ENCODE measurements around the gene NT5DC2.

The NT5DC2 gene

DNA sequence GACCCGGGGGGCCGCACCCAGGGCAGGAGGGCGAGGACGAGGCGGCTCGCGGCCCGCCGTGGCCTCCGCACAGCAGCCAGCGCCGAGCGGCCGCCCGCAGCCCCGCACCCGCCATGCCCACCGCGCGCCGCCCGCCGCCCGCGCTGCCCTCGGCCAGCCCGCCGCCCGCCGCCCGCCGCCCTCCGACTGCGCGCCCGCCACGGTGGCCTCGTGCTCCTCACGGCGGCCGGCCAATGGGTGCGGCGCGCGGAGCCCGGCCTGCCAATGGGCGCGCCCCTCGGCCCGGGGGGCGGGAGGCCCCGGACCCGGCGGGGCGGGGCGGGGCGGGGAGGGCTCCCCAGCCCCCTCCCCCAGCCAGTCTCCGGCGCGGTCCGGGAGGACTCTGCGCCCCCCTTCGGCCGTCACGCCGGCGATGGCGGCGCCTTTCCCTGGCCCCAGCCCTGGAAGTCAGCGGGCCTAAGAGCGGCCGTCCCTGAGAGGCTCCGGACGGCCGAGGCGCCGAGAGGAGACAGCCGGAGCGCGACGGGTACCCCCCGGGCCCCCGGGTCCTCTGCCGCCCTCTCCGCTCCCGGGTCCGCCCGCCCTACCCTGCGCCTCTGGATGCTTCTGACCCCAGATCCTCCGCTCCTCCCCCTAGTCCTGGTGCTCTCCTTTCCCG is at the start of gene NT5DC2:
Gene NT5DC2, minus strand, starts transcription at position 235 of the 658 bp plus-strand sequence. Its CDS starts 120 bp downstream, at position 115.
- H3K4me3 ChIP-seq (ENCODE audit: low read depth, low read length) = peak within 1 kb of the TSS; percentile 72
- peak; percentile 31 for DNase-seq (ENCODE audit: low read depth)

DNA sequence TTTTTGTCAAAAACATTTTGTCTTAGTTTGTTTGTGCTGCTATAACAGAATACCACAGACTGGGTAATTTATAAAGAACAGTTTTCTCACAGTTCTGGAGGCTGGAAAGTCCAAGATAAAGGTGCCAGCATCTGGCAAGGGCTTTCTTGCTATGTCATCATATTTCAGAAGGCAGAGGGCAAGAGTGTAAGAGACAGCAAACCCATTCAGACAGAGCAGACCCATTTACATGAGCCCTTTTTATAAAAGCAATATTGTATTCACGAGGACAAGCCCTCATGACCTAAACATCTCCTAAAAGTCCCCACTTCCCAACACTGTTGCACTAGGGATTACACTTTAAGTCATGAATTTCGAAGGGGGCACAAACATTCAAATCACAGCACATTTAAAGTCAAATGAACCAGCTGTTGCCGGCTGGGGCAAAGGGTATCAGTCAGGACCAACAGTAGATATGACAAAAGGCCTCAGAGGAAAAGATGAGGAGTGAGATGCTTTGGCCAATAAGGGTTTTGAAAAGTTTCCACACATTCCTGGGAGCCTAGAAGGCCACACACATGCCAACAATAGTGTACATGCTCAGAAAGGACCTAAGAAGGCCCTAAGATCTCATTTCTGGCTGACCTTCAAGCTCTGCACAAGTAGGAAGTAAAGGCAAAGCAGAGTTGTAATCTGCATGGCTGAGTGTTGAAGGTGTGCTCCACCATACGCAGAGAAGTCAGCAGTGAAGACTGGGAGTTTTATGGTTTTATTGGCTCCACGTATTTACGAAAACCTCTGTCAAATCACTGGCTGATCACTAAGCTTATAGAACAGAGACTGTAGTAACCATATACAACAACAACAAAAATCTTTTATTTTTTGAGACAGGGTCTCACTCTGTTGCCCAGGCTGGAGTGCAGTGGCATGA is 40.7 kb upstream of the NT5DC2 start:
- no peak for DNase-seq (ENCODE audit: low read depth)
- H3K4me3 ChIP-seq (ENCODE audit: low read depth, low read length) = no peak overlapping the region

DNA sequence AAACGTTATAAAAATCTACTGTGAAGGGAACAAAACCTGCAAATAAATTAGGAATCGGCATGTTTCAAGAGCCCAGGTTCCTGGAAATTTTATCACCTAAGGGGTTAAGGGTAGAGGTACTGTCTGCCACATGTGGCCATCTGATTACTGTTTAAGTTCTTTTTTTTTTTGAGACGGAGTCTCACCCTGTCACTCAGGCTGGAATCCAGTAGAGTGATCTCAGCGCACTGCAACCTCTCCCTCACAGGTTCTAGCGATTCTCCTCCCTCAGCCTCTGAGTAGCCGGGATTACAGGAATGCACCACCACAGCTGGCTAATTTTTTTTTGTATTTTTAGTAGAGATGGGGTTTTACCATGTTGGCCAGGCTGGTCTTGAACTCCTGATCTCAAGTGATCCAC is 38.6 kb upstream of the NT5DC2 start:
- no peak overlapping the region for H3K4me3 ChIP-seq (ENCODE audit: low read depth, low read length)
- DNase-seq (ENCODE audit: low read depth) = no peak

- H3K4me3 ChIP-seq (ENCODE audit: low read depth, low read length) = no peak overlapping the region
- DNase-seq (ENCODE audit: low read depth) = no peak
These were observed 36.4 kb upstream of the NT5DC2 start for GRCh38 chr3:52570076-52570475.

- no peak overlapping the region for H3K4me3 ChIP-seq (ENCODE audit: low read depth, low read length)
- DNase-seq (ENCODE audit: low read depth) = no peak
These were observed 34.4 kb upstream of the NT5DC2 start for GRCh38 chr3:52568069-52568468.

DNA sequence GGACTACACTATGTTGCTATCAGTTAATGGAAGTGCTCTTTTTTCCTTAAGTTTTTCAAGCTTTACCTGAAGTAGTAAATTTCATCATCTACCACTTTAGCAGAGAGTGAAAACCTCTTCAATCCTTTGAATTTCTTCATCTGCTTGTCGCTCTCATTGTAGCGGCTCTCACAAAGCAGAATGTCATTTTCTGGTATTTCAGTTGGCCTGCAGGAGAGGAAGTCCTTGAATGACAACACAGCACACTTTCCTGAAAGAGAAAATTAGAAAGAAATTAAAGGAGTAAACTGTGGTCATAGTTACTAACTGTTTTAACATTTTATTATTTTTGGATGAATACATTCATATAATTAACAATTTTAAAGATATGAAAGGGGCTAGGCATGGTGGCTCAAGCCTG is 30.3 kb upstream of the NT5DC2 start:
- no peak overlapping the region for H3K4me3 ChIP-seq (ENCODE audit: low read depth, low read length)
- DNase-seq (ENCODE audit: low read depth) = no peak

- DNase-seq (ENCODE audit: low read depth) = no peak
- H3K4me3 ChIP-seq (ENCODE audit: low read depth, low read length) = no peak overlapping the region
These were observed 27.5 kb upstream of the NT5DC2 start for GRCh38 chr3:52561028-52561747.

GRCh38 chr3:52558436-52558835 is 24.8 kb upstream of the NT5DC2 start:
- DNase-seq (ENCODE audit: low read depth) = no peak
- H3K4me3 ChIP-seq (ENCODE audit: low read depth, low read length) = no peak overlapping the region

- no peak for DNase-seq (ENCODE audit: low read depth)
- no peak overlapping the region for H3K4me3 ChIP-seq (ENCODE audit: low read depth, low read length)
These were observed 23.6 kb upstream of the NT5DC2 start for GRCh38 chr3:52557011-52557960.

GRCh38 chr3:52555056-52555455 is 21.4 kb upstream of the NT5DC2 start:
- DNase-seq (ENCODE audit: low read depth) = no peak

GRCh38 chr3:52554026-52554755 is 20.5 kb upstream of the NT5DC2 start:
- no peak overlapping the region for H3K4me3 ChIP-seq (ENCODE audit: low read depth, low read length)
- no peak for DNase-seq (ENCODE audit: low read depth)

More at GRCh38 chr3:52555056-52555455, 21.4 kb upstream of the NT5DC2 start:
- no peak overlapping the region for H3K4me3 ChIP-seq (ENCODE audit: low read depth, low read length)

DNA sequence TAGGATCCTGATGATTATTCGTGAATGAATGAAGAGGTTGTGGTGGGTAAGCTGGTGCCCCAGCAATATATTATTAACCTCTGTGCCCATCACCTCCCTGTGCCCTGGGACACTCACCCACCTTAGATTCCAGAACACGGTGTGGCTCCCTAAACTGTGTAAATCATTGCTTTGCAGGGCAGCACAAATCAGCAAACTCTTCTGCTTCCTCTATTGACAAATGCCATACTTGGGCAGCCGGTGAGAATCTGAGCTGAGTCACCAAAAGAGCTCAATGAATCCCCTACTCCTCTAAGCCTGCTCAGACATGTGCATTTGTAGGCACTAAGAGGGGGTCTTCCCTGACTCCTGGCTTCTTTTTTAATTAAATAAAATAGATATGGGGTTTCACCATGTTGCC is 18.4 kb upstream of the NT5DC2 start:
- H3K4me3 ChIP-seq (ENCODE audit: low read depth, low read length) = no peak overlapping the region
- DNase-seq (ENCODE audit: low read depth) = no peak

DNA sequence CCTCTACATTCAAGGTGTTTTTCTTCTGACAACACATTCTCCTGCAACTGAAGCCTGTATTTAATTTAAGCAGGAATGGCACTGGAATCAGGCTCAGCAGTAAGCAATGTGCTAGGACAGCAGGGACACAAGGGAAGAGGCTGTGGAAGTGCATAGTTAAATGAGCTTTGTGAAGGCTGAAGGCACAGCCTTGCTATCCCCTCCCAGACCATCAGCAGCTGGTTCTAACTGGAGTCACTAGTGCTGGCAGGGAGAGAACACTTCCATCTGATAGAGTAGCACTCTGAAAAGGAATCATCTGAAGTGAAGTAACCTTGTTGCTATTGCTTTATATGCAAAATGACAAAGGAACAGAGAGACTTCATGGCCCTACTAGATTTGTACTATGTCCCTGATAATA is 17.5 kb upstream of the NT5DC2 start:
- DNase-seq (ENCODE audit: low read depth) = no peak
- H3K4me3 ChIP-seq (ENCODE audit: low read depth, low read length) = no peak overlapping the region

DNA sequence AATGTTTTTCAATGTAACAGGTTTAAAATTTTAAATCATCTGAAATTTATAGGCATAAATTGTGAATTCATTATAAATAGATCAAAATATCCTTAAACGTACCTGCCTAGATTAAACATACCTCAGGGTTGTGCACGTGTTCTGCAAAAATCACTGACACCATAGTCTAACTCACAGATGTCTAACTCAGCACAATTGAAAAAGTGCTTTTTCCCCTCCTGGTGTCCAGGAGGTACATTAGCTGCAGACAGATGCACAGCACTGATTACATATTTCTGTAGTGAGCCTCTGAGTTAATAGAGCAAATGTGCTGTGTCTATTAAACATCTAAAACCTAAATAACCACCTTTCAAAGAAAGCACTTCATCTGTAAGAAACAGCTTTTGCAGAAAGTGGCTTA is 13.5 kb upstream of the NT5DC2 start:
- no peak overlapping the region for H3K4me3 ChIP-seq (ENCODE audit: low read depth, low read length)
- no peak for DNase-seq (ENCODE audit: low read depth)

DNA sequence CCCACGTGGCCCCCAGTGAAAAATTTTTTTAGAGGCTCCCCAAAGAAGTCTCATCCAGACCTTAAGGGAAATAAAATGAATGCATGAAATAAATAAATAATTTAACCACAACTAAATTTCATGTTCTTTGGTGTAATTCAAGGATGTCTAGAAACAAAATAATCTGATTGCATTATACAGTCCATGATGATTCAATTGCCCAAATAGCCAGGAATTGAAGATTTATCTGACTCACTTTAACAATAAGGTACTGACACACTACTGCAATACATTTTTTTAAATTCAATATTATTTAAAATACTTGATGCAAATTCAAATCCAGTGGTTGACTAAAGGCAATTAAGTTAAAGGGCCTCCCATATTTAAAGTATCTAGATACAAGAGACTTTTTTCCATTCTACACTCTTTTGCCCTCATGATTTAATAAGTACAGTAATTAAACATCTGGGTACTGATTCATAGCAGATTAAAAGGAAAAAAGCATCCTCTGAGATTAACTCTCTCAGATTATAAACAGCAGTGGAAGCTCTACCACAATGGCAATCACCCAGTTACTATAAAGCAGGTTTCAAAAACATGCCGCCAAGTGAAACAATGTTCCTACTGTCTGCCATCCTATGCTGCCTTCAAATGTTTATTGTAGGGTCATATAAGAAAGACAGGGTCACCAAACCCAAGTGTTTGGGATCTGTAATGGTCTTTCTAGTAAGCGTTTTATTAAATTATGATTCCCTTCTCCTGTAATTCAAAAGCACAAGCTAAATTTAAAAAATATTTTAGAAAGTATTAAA is 12.6 kb upstream of the NT5DC2 start:
- no peak overlapping the region for H3K4me3 ChIP-seq (ENCODE audit: low read depth, low read length)
- DNase-seq (ENCODE audit: low read depth) = no peak

DNA sequence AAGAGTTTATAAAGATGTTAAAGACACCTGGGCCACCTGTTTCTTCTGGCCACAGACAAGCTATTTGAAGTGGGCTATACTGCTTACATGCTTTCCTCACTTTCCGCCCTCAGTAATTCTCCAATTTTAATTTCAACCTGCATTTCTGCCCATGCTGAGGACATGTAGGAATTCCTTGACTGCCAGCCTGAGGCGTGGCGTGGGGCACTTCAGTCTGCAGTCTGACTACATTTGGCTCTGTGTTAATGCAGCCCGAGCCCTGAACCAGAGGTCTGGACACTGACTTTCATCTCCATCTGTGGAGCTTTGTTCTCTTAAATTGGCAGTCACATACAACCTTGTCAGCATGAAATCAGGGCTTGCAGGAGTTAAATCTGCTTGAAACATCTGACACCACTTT is 11.3 kb upstream of the NT5DC2 start:
- H3K4me3 ChIP-seq (ENCODE audit: low read depth, low read length) = no peak overlapping the region
- no peak for DNase-seq (ENCODE audit: low read depth)

DNA sequence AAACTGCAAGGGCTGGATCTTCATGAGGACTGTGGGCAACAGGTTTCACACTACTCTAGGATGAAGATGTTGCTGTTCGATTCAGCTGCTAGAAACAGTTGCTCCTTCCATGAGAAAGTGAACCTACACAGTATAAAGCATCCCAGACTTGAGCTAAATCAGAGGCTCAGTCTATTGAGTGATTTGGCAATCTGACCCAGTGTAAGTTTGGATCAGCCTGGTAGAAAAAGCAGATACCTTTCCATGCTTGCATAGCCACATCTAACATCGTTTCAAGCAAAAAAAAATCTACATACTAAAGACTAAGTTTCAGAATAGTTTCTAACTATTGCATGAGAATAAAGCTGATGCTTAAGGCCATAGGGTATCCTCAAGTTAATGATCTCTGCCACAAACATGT is 7.4 kb upstream of the NT5DC2 start:
- DNase-seq (ENCODE audit: low read depth) = no peak
- H3K4me3 ChIP-seq (ENCODE audit: low read depth, low read length) = no peak overlapping the region
